Panc1 (cell line): Measurements from ENCODE around the gene HMGA1. TPM values are rescaled to one million over a fixed set of nuclear protein-coding genes. Genes with fewer than 3 reads are reported as not detected.

Experiments used
- ATAC-seq: fragments of 200-7000 bp; cut with Tn5 transposase; 2 replicates; pipeline ENCODE4 v1.9.1; 2020; ENCODE audit warnings: mild to moderate bottlenecking, moderate library complexity
- BruUV-seq: library from RNA; stranded (reverse); fragments of 400-500 nt; replicated peaks from 2 replicates; lab custom pipeline; 2021; lab: Mats Ljungman, UMichigan
- CTCF ChIA-PET: fragments of 300-600 bp; sonication (Branson Sonifier 250); formaldehyde crosslinking; loops from one replicate; lab custom pipeline; 2022; ENCODE audit warnings: antibody characterized with exemption; lab: Charles Lee
- POLR2A ChIA-PET: fragments of 300-600 bp; sonication (Branson Sonifier 250); formaldehyde crosslinking; loops from one replicate; lab custom pipeline; 2022; ENCODE audit warnings: antibody characterized with exemption; lab: Charles Lee
- DNase-seq: peaks from one replicate; pipeline ENCODE4 v3.0.0-alpha.2; 2010; ENCODE audit warnings: low read depth, low spot score
- H3K27ac ChIP-seq: 2 replicates; pipeline ENCODE4 v1.5.1; 2011; ENCODE audit warnings: mild to moderate bottlenecking, low read length, inconsistent platforms
- H3K27me3 ChIP-seq: fragments of 200-500 bp; sonication (Bioruptor generic); 2 replicates; pipeline ENCODE4 v1.6.0; 2014; ENCODE audit warnings: low read length, inconsistent platforms; ENCODE audit not compliant: control insufficient read depth, insufficient read depth
- H3K36me3 ChIP-seq: fragments of 200-500 bp; sonication (Bioruptor generic); 2 replicates; pipeline ENCODE4 v1.5.1; 2014; ENCODE audit warnings: inconsistent platforms, mild to moderate bottlenecking, low read length, moderate library complexity; ENCODE audit not compliant: control insufficient read depth, insufficient read depth
- H3K4me1 ChIP-seq: 2 replicates; pipeline ENCODE4 v1.5.1; 2011; ENCODE audit warnings: inconsistent platforms, mild to moderate bottlenecking, low read length, moderate library complexity; ENCODE audit not compliant: control insufficient read depth, insufficient read depth
- H3K4me3 ChIP-seq, 2 experiments: 2 replicates each; pipeline ENCODE4 v1.5.1; 2011 to 2012; ENCODE audit warnings: low read depth in 2 of 2, low read length in 2 of 2, mild to moderate bottlenecking in 2 of 2, inconsistent platforms in 1 of 2, moderate library complexity in 1 of 2
- H3K9me3 ChIP-seq: fragments of 200-500 bp; sonication (Bioruptor generic); 2 replicates; pipeline ENCODE4 v1.5.1; 2014; ENCODE audit warnings: low read depth, mild to moderate bottlenecking, inconsistent platforms, low read length, moderate library complexity; ENCODE audit not compliant: control insufficient read depth, insufficient read depth
- POLR2AphosphoS5 ChIP-seq: IDR thresholded peaks from 2 replicates; pipeline ENCODE4 v1.6.1; 2012; ENCODE audit warnings: mild to moderate bottlenecking, low read depth, low read length, moderate library complexity
- SIN3A ChIP-seq: IDR thresholded peaks from 2 replicates; pipeline ENCODE4 v1.6.1; 2012; ENCODE audit warnings: low read depth, mild to moderate bottlenecking, low read length, moderate library complexity, borderline replicate concordance; ENCODE audit not compliant: insufficient read depth
- TCF7L2 ChIP-seq: IDR thresholded peaks from 2 replicates; pipeline ENCODE4 v1.6.1; 2011; ENCODE audit warnings: mild to moderate bottlenecking, low read depth, low read length, inconsistent platforms
- in situ Hi-C: cut with HindIII; loops from 2 replicates; pipeline ENCODE4 v1.10.0; 2016; ENCODE audit warnings: low sequenced_read_pairs, low pct_unique_long_range_greater_than_20kb
- intact Hi-C: fragments of 100-400 bp; cut with micrococcal nuclease; formaldehyde crosslinking; loops from one replicate; pipeline ENCODE4 v1.10.0; 2022; ENCODE audit not compliant: unreplicated experiment
- total RNA-seq: library from RNA; stranded (reverse); gene quantifications from one replicate; pipeline ENCODE4 v1.2.1, GENCODE V29; 2021; ENCODE audit not compliant: unreplicated experiment
- TF ChIP-seq, protein P1 (sequence below): fragments of 450-650 bp; IDR thresholded peaks from 2 replicates; pipeline ENCODE4 v1.5.1; 2017; ENCODE audit warnings: mild to moderate bottlenecking
- TF ChIP-seq, protein P2 (sequence below), 2 experiments: IDR thresholded peaks; 2 replicates each; pipeline ENCODE4 v1.6.1; 2011 to 2012; ENCODE audit warnings: low read depth in 2 of 2, control low read depth in 1 of 2, low read length in 1 of 2, mild to moderate bottlenecking in 1 of 2, moderate library complexity in 1 of 2; ENCODE audit not compliant: insufficient read depth in 1 of 2

The HMGA1 gene
- total RNA-seq, 1 experiment from 2014 or later: 444 TPM

DNA sequence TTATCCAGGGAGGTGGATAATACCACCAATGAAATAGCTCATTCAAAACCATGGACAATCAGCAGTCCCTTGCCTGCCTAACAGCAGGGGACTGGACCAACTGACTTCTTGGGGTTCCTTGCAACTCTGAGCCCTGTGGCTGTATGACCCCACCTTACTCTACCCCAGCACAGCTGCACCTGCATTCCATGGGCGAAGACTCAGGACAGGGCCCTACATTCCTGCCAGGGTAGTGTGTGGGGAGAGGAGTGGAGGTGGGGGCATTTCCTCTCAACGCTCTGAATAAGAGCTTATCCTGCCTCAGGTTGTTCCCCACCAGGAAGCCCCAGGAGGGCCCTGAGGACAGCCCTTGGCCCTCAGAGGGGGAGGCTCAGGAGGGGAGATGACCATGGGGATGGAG is 30.8 kb upstream of the HMGA1 start:
- DNase-seq: no peak
- Histone ChIP-seq H3K9me3 (no peaks in the 10 kb centered on the region), H3K27ac (no peak overlapping the region), H3K4me3 (no peak overlapping the region), H3K36me3 (no peaks in the 10 kb centered on the region), H3K4me1 (no peaks in the 10 kb centered on the region), H3K27me3 (no peaks in the 10 kb centered on the region)
- BruUV-seq: no TSS peak
- in situ Hi-C loops (no loop called here), intact Hi-C loops (no loop called here)
- POLR2A ChIA-PET: no interaction called here
- ATAC-seq: no peak
- TF ChIP-seq POLR2AphosphoS5 (no peak), SIN3A (no peak), TCF7L2 (no peak)
- TF ChIP-seq, protein P1, sequence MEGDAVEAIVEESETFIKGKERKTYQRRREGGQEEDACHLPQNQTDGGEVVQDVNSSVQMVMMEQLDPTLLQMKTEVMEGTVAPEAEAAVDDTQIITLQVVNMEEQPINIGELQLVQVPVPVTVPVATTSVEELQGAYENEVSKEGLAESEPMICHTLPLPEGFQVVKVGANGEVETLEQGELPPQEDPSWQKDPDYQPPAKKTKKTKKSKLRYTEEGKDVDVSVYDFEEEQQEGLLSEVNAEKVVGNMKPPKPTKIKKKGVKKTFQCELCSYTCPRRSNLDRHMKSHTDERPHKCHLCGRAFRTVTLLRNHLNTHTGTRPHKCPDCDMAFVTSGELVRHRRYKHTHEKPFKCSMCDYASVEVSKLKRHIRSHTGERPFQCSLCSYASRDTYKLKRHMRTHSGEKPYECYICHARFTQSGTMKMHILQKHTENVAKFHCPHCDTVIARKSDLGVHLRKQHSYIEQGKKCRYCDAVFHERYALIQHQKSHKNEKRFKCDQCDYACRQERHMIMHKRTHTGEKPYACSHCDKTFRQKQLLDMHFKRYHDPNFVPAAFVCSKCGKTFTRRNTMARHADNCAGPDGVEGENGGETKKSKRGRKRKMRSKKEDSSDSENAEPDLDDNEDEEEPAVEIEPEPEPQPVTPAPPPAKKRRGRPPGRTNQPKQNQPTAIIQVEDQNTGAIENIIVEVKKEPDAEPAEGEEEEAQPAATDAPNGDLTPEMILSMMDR: no peak
- TF ChIP-seq, protein P2, sequence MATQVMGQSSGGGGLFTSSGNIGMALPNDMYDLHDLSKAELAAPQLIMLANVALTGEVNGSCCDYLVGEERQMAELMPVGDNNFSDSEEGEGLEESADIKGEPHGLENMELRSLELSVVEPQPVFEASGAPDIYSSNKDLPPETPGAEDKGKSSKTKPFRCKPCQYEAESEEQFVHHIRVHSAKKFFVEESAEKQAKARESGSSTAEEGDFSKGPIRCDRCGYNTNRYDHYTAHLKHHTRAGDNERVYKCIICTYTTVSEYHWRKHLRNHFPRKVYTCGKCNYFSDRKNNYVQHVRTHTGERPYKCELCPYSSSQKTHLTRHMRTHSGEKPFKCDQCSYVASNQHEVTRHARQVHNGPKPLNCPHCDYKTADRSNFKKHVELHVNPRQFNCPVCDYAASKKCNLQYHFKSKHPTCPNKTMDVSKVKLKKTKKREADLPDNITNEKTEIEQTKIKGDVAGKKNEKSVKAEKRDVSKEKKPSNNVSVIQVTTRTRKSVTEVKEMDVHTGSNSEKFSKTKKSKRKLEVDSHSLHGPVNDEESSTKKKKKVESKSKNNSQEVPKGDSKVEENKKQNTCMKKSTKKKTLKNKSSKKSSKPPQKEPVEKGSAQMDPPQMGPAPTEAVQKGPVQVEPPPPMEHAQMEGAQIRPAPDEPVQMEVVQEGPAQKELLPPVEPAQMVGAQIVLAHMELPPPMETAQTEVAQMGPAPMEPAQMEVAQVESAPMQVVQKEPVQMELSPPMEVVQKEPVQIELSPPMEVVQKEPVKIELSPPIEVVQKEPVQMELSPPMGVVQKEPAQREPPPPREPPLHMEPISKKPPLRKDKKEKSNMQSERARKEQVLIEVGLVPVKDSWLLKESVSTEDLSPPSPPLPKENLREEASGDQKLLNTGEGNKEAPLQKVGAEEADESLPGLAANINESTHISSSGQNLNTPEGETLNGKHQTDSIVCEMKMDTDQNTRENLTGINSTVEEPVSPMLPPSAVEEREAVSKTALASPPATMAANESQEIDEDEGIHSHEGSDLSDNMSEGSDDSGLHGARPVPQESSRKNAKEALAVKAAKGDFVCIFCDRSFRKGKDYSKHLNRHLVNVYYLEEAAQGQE (IDR thresholded peaks at IDR 0.05; ENCODE audit: insufficient read depth in 1 of 2, low read depth in 2 of 2, low read length in 1 of 2): no peak
- CTCF ChIA-PET: no interaction called here

DNA sequence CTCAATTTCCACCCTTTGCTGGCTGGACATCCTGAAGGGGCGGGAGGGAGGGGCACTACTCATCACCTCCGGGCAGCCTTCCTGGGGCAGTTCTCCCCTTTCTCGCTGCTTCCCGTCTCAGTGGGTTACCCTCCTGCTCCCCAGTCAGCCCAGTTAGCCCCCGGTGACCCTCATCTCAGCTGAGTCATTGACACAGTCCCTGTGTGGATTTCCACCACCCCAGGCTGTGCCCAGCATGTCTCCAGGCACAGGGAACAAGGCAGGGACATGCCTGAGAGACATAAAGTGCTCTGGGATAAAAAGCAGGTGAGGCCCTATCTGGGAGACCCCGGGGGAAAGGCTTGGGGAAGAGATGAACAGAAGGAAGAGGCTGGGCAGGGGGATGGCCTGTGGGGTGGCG is 29.9 kb upstream of the HMGA1 start:
- Histone ChIP-seq H3K4me1 (no peaks in the 10 kb centered on the region), H3K9me3 (no peaks in the 10 kb centered on the region), H3K36me3 (no peaks in the 10 kb centered on the region), H3K27ac (no peak overlapping the region), H3K27me3 (no peaks in the 10 kb centered on the region), H3K4me3 (no peak overlapping the region)
- BruUV-seq: no TSS peak
- in situ Hi-C loops: no loop called here
- TF ChIP-seq, protein P2 (IDR thresholded peaks at IDR 0.05; ENCODE audit: insufficient read depth in 1 of 2, low read depth in 2 of 2, low read length in 1 of 2): no peak
- TF ChIP-seq TCF7L2 (no peak), SIN3A (no peak), POLR2AphosphoS5 (no peak)
- TF ChIP-seq, protein P1: no peak
- ATAC-seq (no peak), DNase-seq (no peak)
- intact Hi-C loops: no loop called here
- CTCF ChIA-PET: interaction anchor here (0.8 kb wide), 1 partner anchor 30 kb away, joined by 4 read pairs; the partner anchor contains the start of gene HMGA1
- POLR2A ChIA-PET: interaction anchor here (0.8 kb wide), 1 partner anchor 17 kb away, joined by 3 read pairs; no protein-coding TSS in a partner anchor
